Kidney tubule cell (primary cell): Measurements from ENCODE around the gene CKB.

ENCODE experiments used
- DNase-seq: peaks from one replicate; pipeline ENCODE4 v3.0.0-alpha.2; 2018; ENCODE audit warnings: low spot score

Gene CKB

GRCh38 chr14:103537175-103537990 lies 14.8 kb upstream of the CKB start:
- no peak for DNase-seq

- no peak for DNase-seq
Measured at GRCh38 chr14:103536693-103537092, 14.1 kb upstream of the CKB start.

- no peak for DNase-seq
Measured at GRCh38 chr14:103535891-103536565, 13.4 kb upstream of the CKB start.

- no peak for DNase-seq
Measured at GRCh38 chr14:103535081-103535890, 12.7 kb upstream of the CKB start.

GRCh38 chr14:103534576-103535061 lies 12.0 kb upstream of the CKB start:
- no peak for DNase-seq

GRCh38 chr14:103533999-103534575 lies 11.5 kb upstream of the CKB start:
- no peak for DNase-seq

- no peak for DNase-seq
Measured at GRCh38 chr14:103533137-103533998, 10.7 kb upstream of the CKB start.

- DNase-seq, result no peak
Measured at GRCh38 chr14:103532216-103533136, 9.8 kb upstream of the CKB start.

GRCh38 chr14:103531421-103532215 lies 9.0 kb upstream of the CKB start:
- no peak for DNase-seq

- DNase-seq, result no peak
Measured at GRCh38 chr14:103530831-103531230, 8.2 kb upstream of the CKB start.

GRCh38 chr14:103530390-103530789 lies 7.8 kb upstream of the CKB start:
- DNase-seq, result no peak

GRCh38 chr14:103529383-103530365 lies 7.0 kb upstream of the CKB start:
- DNase-seq, result no peak

GRCh38 chr14:103528587-103529382 lies 6.2 kb upstream of the CKB start, which contains the start of gene TRMT61A:
Gene TRMT61A, plus strand, starts transcription at chr14:103529196. Its CDS starts 783 bp downstream, at chr14:103529979.
- DNase-seq, result peak; percentile 86

GRCh38 chr14:103528146-103528586 lies 5.5 kb upstream of the CKB start:
- DNase-seq, result no peak

- peak; percentile 85 for DNase-seq
Measured at GRCh38 chr14:103527408-103528145, 4.9 kb upstream of the CKB start.

- no peak for DNase-seq
Measured at GRCh38 chr14:103526914-103527248, 4.3 kb upstream of the CKB start.
